H1 (cell line): ENCODE results near the gene RAB14. TPM values are rescaled to one million over a fixed set of nuclear protein-coding genes. Genes with fewer than 3 reads are reported as not detected.

Experiments used
- CTCF ChIA-PET: fragments of 300-600 bp; sonication (Branson Sonifier 250); formaldehyde crosslinking; loops from one replicate; lab custom pipeline; 2021; ENCODE audit not compliant: partially characterized antibody; lab: Charles Lee
- POLR2A ChIA-PET: fragments of 300-600 bp; sonication (Branson Sonifier 250); formaldehyde crosslinking; loops from one replicate; lab custom pipeline; 2021; ENCODE audit warnings: inconsistent platforms; ENCODE audit not compliant: partially characterized antibody; lab: Charles Lee
- DNase-seq, 2 experiments: peaks; one replicate each; pipeline versions ENCODE4 v3.0.0 to v3.0.0-alpha.2; 2010 to 2022; ENCODE audit warnings: low spot score in 2 of 2, low read depth in 1 of 2, mixed read lengths in 1 of 2
- FAIRE-seq: peaks from 2 replicates; lab custom pipeline; 2011; peaks lifted over from hg19 to GRCh38; lab: Jason Lieb, UNC
- H2AFZ ChIP-seq: 2 replicates; pipeline ENCODE4 v1.8.1; 2012; ENCODE audit warnings: low read length, inconsistent platforms
- H2AK5ac ChIP-seq: 2 replicates; pipeline ENCODE4 v1.6.1; 2013; ENCODE audit warnings: low read depth, low read length
- H2BK120ac ChIP-seq: replicated peaks from 2 replicates; pipeline ENCODE3; 2013; ENCODE audit warnings: low read depth, low read length, inconsistent platforms
- H2BK12ac ChIP-seq: 2 replicates; pipeline ENCODE4 v1.6.1; 2013; ENCODE audit warnings: low read depth, low read length
- H2BK15ac ChIP-seq: 2 replicates; pipeline ENCODE4 v1.6.1; 2013; ENCODE audit warnings: low read length
- H2BK20ac ChIP-seq: 2 replicates; pipeline ENCODE4 v1.6.1; 2013; ENCODE audit warnings: low read length
- H2BK5ac ChIP-seq: 2 replicates; pipeline ENCODE4 v1.6.1; 2013; ENCODE audit warnings: low read depth, low read length
- H3K14ac ChIP-seq: 2 replicates; pipeline ENCODE4 v1.6.1; 2013; ENCODE audit warnings: inconsistent platforms; ENCODE audit not compliant: insufficient read length
- H3K18ac ChIP-seq: 2 replicates; pipeline ENCODE4 v1.6.1; 2013; ENCODE audit warnings: low read length; ENCODE audit errors: extremely low read depth
- H3K23ac ChIP-seq: 2 replicates; pipeline ENCODE4 v1.6.1; 2013; ENCODE audit warnings: inconsistent platforms; ENCODE audit not compliant: insufficient read length
- H3K23me2 ChIP-seq: 2 replicates; pipeline ENCODE4 v1.6.1; 2013; ENCODE audit warnings: low read depth, low read length
- H3K27ac ChIP-seq: 2 replicates; pipeline ENCODE4 v1.6.1; 2011; ENCODE audit warnings: low read depth, low read length, inconsistent platforms
- H3K27me3 ChIP-seq, 4 experiments: replicated peaks in 1 of 4; 1 replicate in 1 of 4; 2 replicates in 3 of 4; pipeline versions ENCODE4 v1.6.1 to v1.8.1; 2011 to 2013; ENCODE audit warnings: low read length in 3 of 4, mild to moderate bottlenecking in 3 of 4, inconsistent platforms in 2 of 4, mixed read lengths in 2 of 4, moderate library complexity in 1 of 4; ENCODE audit not compliant: control insufficient read depth in 3 of 4, insufficient read depth in 3 of 4; ENCODE audit errors: extremely low read depth in 1 of 4
- H3K36me3 ChIP-seq, 4 experiments: 2 replicates each; pipeline versions ENCODE4 v1.6.1 to v1.8.1; 2011 to 2013; ENCODE audit warnings: mild to moderate bottlenecking in 4 of 4, low read length in 3 of 4, moderate library complexity in 2 of 4, control low read depth in 1 of 4, inconsistent platforms in 1 of 4; ENCODE audit not compliant: insufficient read depth in 4 of 4, control insufficient read depth in 2 of 4
- H3K4ac ChIP-seq: replicated peaks from 2 replicates; pipeline ENCODE3; 2013; ENCODE audit warnings: low read length, low read depth, mixed read lengths, inconsistent platforms; ENCODE audit not compliant: insufficient read length
- H3K4me1 ChIP-seq, 4 experiments: replicated peaks in 1 of 4; 1 replicate in 1 of 4; 2 replicates in 3 of 4; pipeline versions ENCODE4 v1.6.1 to v1.8.1; 2011 to 2013; ENCODE audit warnings: low read length in 3 of 4, inconsistent platforms in 2 of 4, mixed read lengths in 1 of 4; ENCODE audit not compliant: insufficient read depth in 4 of 4, control insufficient read depth in 3 of 4
- H3K4me2 ChIP-seq, 2 experiments: 2 replicates each; pipeline versions ENCODE4 v1.6.1 to v1.8.1; 2011 to 2013; ENCODE audit warnings: low read depth in 2 of 2, low read length in 2 of 2, control low read depth in 1 of 2, inconsistent platforms in 1 of 2, mild to moderate bottlenecking in 1 of 2; ENCODE audit not compliant: insufficient read depth in 1 of 2
- H3K4me3 ChIP-seq, 4 experiments: fragments of 200-600, 300-600 bp in 1 of 4; sonication (generic), shearing (Covaris generic), sonication (Bioruptor Twin) in 1 of 4; 2 replicates each; pipeline versions ENCODE4 v1.5.1 to v1.8.1; 2011 to 2016; ENCODE audit warnings: low read length in 4 of 4, low read depth in 3 of 4, control low read depth in 2 of 4, inconsistent platforms in 2 of 4, mild to moderate bottlenecking in 2 of 4, mixed read lengths in 1 of 4, moderate library complexity in 1 of 4; ENCODE audit not compliant: insufficient read depth in 2 of 4; ENCODE audit errors: extremely low read depth in 1 of 4
- H3K56ac ChIP-seq: replicated peaks from 2 replicates; pipeline ENCODE3; 2013; ENCODE audit warnings: low read depth, mild to moderate bottlenecking, mixed read lengths, low read length, inconsistent platforms; ENCODE audit not compliant: insufficient read length
- H3K79me1 ChIP-seq: 2 replicates; pipeline ENCODE4 v1.6.1; 2013; ENCODE audit warnings: low read depth, low read length, control low read depth
- H3K79me2 ChIP-seq, 2 experiments: 2 replicates each; pipeline versions ENCODE4 v1.6.1 to v1.8.1; 2012 to 2013; ENCODE audit warnings: low read length in 2 of 2, mild to moderate bottlenecking in 2 of 2, inconsistent platforms in 1 of 2; ENCODE audit not compliant: insufficient read depth in 2 of 2, control insufficient read depth in 1 of 2
- H3K9ac ChIP-seq, 4 experiments: replicated peaks in 1 of 4; 1 replicate in 1 of 4; 2 replicates in 3 of 4; pipeline versions ENCODE4 v1.6.1 to v1.8.1; 2011 to 2013; ENCODE audit warnings: low read depth in 3 of 4, low read length in 3 of 4, control low read depth in 2 of 4, mild to moderate bottlenecking in 2 of 4, moderate library complexity in 2 of 4, inconsistent platforms in 1 of 4; ENCODE audit errors: extremely low read depth in 1 of 4
- H3K9me3 ChIP-seq, 2 experiments: 2 replicates each; pipeline versions ENCODE4 v1.6.1 to v1.8.1; 2012 to 2013; ENCODE audit warnings: mild to moderate bottlenecking in 2 of 2, moderate library complexity in 2 of 2, control low read depth in 1 of 2, inconsistent platforms in 1 of 2, low read depth in 1 of 2, low read length in 1 of 2, mixed read lengths in 1 of 2; ENCODE audit not compliant: insufficient read depth in 2 of 2
- H4K20me1 ChIP-seq, 2 experiments: replicated peaks in 1 of 2; 2 replicates each; pipeline versions ENCODE3 to v1.8.1; 2011 to 2013; ENCODE audit warnings: inconsistent platforms in 2 of 2, low read length in 2 of 2, mild to moderate bottlenecking in 1 of 2; ENCODE audit not compliant: insufficient read depth in 2 of 2, control insufficient read depth in 1 of 2
- H4K5ac ChIP-seq: 2 replicates; pipeline ENCODE4 v1.6.1; 2013; ENCODE audit warnings: low read length, low read depth, mixed read lengths, inconsistent platforms; ENCODE audit not compliant: insufficient read length
- H4K8ac ChIP-seq: 2 replicates; pipeline ENCODE4 v1.8.0; 2013; ENCODE audit warnings: mild to moderate bottlenecking, moderate library complexity, low read length, inconsistent platforms; ENCODE audit not compliant: insufficient read depth; ENCODE audit errors: extremely low read depth
- H4K91ac ChIP-seq: replicated peaks from 2 replicates; pipeline ENCODE3; 2013; ENCODE audit warnings: low read length, mixed read lengths, inconsistent platforms; ENCODE audit not compliant: insufficient read length
- BACH1 ChIP-seq: IDR thresholded peaks from 2 replicates; pipeline ENCODE4 v1.6.1; 2012; ENCODE audit warnings: low read length, improper control_type of control experiment
- GTF2F1 ChIP-seq: IDR thresholded peaks from 2 replicates; pipeline ENCODE4 v1.6.1; 2012; ENCODE audit warnings: low read depth, low read length, improper control_type of control experiment, borderline replicate concordance
- KDM5A ChIP-seq: fragments of 200-600 bp; IDR thresholded peaks from 2 replicates; pipeline ENCODE4 v1.7.1; 2012; ENCODE audit warnings: mild to moderate bottlenecking, low read length, inconsistent platforms, mixed read lengths
- WGBS, 2 experiments: shearing (Covaris generic) in 1 of 2; methylation state at CpG; one replicate each; pipeline versions ENCODE4 v1.1.6 to v1.1.7; 2013 to 2015; ENCODE audit warnings: low lambda C conversion rate in 2 of 2, mixed read lengths in 2 of 2, inconsistent platforms in 1 of 2, low coverage in 1 of 2, missing lambda C conversion rate in 1 of 2; ENCODE audit not compliant: insufficient replicate concordance in 2 of 2, insufficient coverage in 1 of 2, insufficient read length in 1 of 2; ENCODE audit errors: extremely low coverage in 1 of 2, missing lambda C conversion rate in 1 of 2; 5-methylcytosine and 5-hydroxymethylcytosine counted together
- polyA plus RNA-seq, 7 experiments: library from polyadenylated mRNA; depleted of rRNA in 3 of 7; stranded (reverse) in 5 of 7; unstranded in 2 of 7; fragments of >200 nt in 5 of 7; fragments of 200-250 nt in 2 of 7; gene quantifications; 1 replicate in 5 of 7; 2 replicates in 1 of 7; 4 replicates in 1 of 7; pipeline versions ENCODE4 v1.2.1 to v1.2.3, GENCODE V29; 2011 to 2013; ENCODE audit warnings: missing spikeins in 2 of 7, mixed read lengths in 2 of 7
- total RNA-seq: library from RNA; stranded (reverse); fragmentation: NEBNext Ultra II Directional; extraction: Animal tissue kit (Norgen Biotek cat#: 25700); gene quantifications from 2 replicates; pipeline ENCODE4 v1.2.1, GENCODE V29; 2021

Gene RAB14
- total and polyA plus RNA-seq, 2 of the 8 experiments (the other 6 are each of a cell fraction or from before 2014, with no cell fraction given): 9.1 to 44.8 TPM

GRCh38 chr9:121154782-121155181, 46.9 kb downstream of the RAB14 start:
- TF ChIP-seq GTF2F1 (no peak), KDM5A (no peak), BACH1 (no peak)
- TF ChIP-seq, all 59 proteins: peak for 0
- Histone ChIP-seq H3K23ac (no peak overlapping the region), H3K9ac (no peak overlapping the region), H3K18ac (no peak overlapping the region), H3K9me3 (no peaks in the 10 kb centered on the region), H3K23me2 (no peaks in the 10 kb centered on the region), H4K91ac (no peak overlapping the region), H4K20me1 (peaks cover 0 to 1% of the 10 kb centered on the region in 2 experiments), H2BK5ac (no peak overlapping the region), H4K8ac (no peak overlapping the region), H3K4me3 (no peak overlapping the region), H3K4me2 (no peak overlapping the region), H3K14ac (no peak overlapping the region), H3K79me1 (no peaks in the 10 kb centered on the region), H2BK15ac (no peak overlapping the region), H2AFZ (no peak overlapping the region), H3K27me3 (no peaks in the 10 kb centered on the region), H3K36me3 (peaks cover 0 to 4% (median 2%) of the 10 kb centered on the region in 4 experiments; a peak in 4 of 8 replicates), H3K4me1 (peaks cover 0 to 3% (median under 1%) of the 10 kb centered on the region in 4 experiments; a peak in 2 of 7 replicates), H3K27ac (no peak overlapping the region), H2BK20ac (no peak overlapping the region), H3K4ac (no peak overlapping the region), H4K5ac (no peak overlapping the region), H3K79me2 (no peaks in the 10 kb centered on the region), H2BK12ac (no peak overlapping the region), H3K56ac (no peak overlapping the region), H2BK120ac (no peak overlapping the region), H2AK5ac (no peak overlapping the region)
- no peak for DNase-seq
- ChIA-PET CTCF (no interaction called here), POLR2A (no interaction called here)
- WGBS, 2 experiments: 92% methylated on average over 6 of the region's 6 CpGs; no CpG with 5 or more reads in 1 of the 2 experiments
- no peak for FAIRE-seq
